T-cell (primary cell): ENCODE data around the gene XKR7. TPM values are rescaled to one million over a fixed set of nuclear protein-coding genes. Genes with fewer than 3 reads are reported as not detected.

Experiments used
- ATAC-seq, 4 experiments: fragments of 200-7000 bp in 3 of 4; fragments of 150-1000 bp in 1 of 4; cut with Tn5 transposase; replicated peaks in 1 of 4; 1 replicate in 3 of 4; 2 replicates in 1 of 4; pipeline ENCODE4 v1.10.0; 2021; ENCODE audit warnings: moderate library complexity in 3 of 4, mild to moderate bottlenecking in 2 of 4, moderate number of reproducible peaks in 1 of 4
- CTCF ChIA-PET, 2 donors: fragments of 300-600 bp; sonication (Branson Sonifier 250); formaldehyde crosslinking; loops; one replicate each; lab custom pipeline; 2022; ENCODE audit warnings: antibody characterized with exemption in 2 of 2; lab: Charles Lee
- POLR2A ChIA-PET, 2 donors: fragments of 300-600 bp; sonication (Branson Sonifier 250); formaldehyde crosslinking; loops; one replicate each; lab custom pipeline; 2022; ENCODE audit warnings: antibody characterized with exemption in 2 of 2; lab: Charles Lee
- DNase-seq, 35 experiments: peaks; one replicate each; pipeline versions ENCODE4 v3.0.0 to v3.0.0-alpha.2; 2013 to 2023
- H3K27ac ChIP-seq: one replicate; pipeline ENCODE4 v1.5.1; 2013; ENCODE audit warnings: low read length
- H3K27me3 ChIP-seq, 2 experiments: replicated peaks in 1 of 2; 1 replicate in 1 of 2; 2 replicates in 1 of 2; pipeline versions ENCODE4 v1.6.1 to v1.7.0; 2013; ENCODE audit warnings: low read length in 1 of 2, mixed read lengths in 1 of 2; ENCODE audit not compliant: control insufficient read depth in 2 of 2, insufficient read depth in 2 of 2; ENCODE audit errors: extremely low read depth in 1 of 2
- H3K36me3 ChIP-seq, 2 donors: 1 replicate in 1 of 2; 2 replicates in 1 of 2; pipeline versions ENCODE4 v1.6.1 to v1.7.0; 2013; ENCODE audit warnings: low read length in 1 of 2; ENCODE audit not compliant: control insufficient read depth in 2 of 2, insufficient read depth in 1 of 2; ENCODE audit errors: extremely low read depth in 1 of 2
- H3K4me1 ChIP-seq, 2 experiments: 1 replicate in 1 of 2; 2 replicates in 1 of 2; pipeline versions ENCODE4 v1.6.1 to v1.7.0; 2013; ENCODE audit warnings: low read length in 2 of 2, mixed read lengths in 1 of 2; ENCODE audit not compliant: insufficient read depth in 2 of 2, control insufficient read depth in 1 of 2; ENCODE audit errors: extremely low read depth in 1 of 2
- H3K4me3 ChIP-seq, 2 donors: 1 replicate in 1 of 2; 2 replicates in 1 of 2; pipeline versions ENCODE4 v1.5.1 to v1.7.0; 2013; ENCODE audit warnings: mild to moderate bottlenecking in 2 of 2, low read length in 1 of 2, moderate library complexity in 1 of 2; ENCODE audit not compliant: control insufficient read depth in 1 of 2; ENCODE audit errors: extremely low read depth in 1 of 2
- H3K9me3 ChIP-seq: 2 replicates; pipeline ENCODE4 v1.7.0; 2013
- H3K27ac Mint-ChIP-seq, 2 donors: one replicate each; pipeline ENCODE4 v1.8.0; 2020 to 2021; ENCODE audit warnings: mild to moderate bottlenecking in 2 of 2, mixed read lengths in 2 of 2
- H3K27me3 Mint-ChIP-seq, 2 donors: one replicate each; pipeline ENCODE4 v1.8.0; 2021 to 2022; ENCODE audit warnings: mixed read lengths in 2 of 2
- H3K36me3 Mint-ChIP-seq: one replicate; pipeline ENCODE4 v1.8.0; 2021; ENCODE audit warnings: mixed read lengths
- H3K4me1 Mint-ChIP-seq, 3 donors: one replicate each; pipeline ENCODE4 v1.8.0; 2020 to 2022; ENCODE audit warnings: mixed read lengths in 3 of 3, mild to moderate bottlenecking in 1 of 3
- H3K4me3 Mint-ChIP-seq, 3 donors: one replicate each; pipeline ENCODE4 v1.8.0; 2020 to 2022; ENCODE audit warnings: mild to moderate bottlenecking in 3 of 3, mixed read lengths in 3 of 3, moderate library complexity in 3 of 3
- H3K9me3 Mint-ChIP-seq, 3 donors: one replicate each; pipeline ENCODE4 v1.8.0; 2020 to 2022; ENCODE audit warnings: mixed read lengths in 3 of 3
- WGBS: methylation state at CpG from one replicate; pipeline ENCODE4 v1.1.5; 2013; ENCODE audit warnings: missing lambda C conversion rate; ENCODE audit not compliant: insufficient coverage; 5-methylcytosine and 5-hydroxymethylcytosine counted together
- total RNA-seq, 35 experiments: library from RNA in 6 of 35; stranded (reverse) in 6 of 35; fragments of 120-200 nt in 1 of 35; gene quantifications; one replicate each; pipeline versions ENCODE4 v1.2.1 to v1.2.4 and lab custom pipeline; 2013 to 2026

XKR7 gene
- total RNA-seq, 5 donors from 2014 or later (not counting 1 experiment from before 2014, with no cell fraction given), result not detected

GRCh38 chr20:31990641-31991338 is 22.8 kb downstream of the XKR7 start:
- Mint-ChIP-seq H3K4me1 (peaks cover 0 to 1% (median 1%) of the 10 kb centered on the region in 3 donors), H3K36me3 (no peaks in the 10 kb centered on the region), H3K27me3 (peaks cover 18 to 29% of the 10 kb centered on the region in 2 donors), H3K9me3 (no peaks in the 10 kb centered on the region), H3K27ac (no peak overlapping the region), H3K4me3 (no peak overlapping the region)
- ChIA-PET CTCF (no interaction called here), POLR2A (no interaction called here)
- DNase-seq (no peak), ATAC-seq (no peak)
- H3K27ac ChIP-seq, result no peak overlapping the region
- H3K4me3 ChIP-seq, result no peak overlapping the region
- H3K36me3 ChIP-seq, result no peaks in the 10 kb centered on the region
- peaks cover 0 to 27% of the 10 kb centered on the region in 2 experiments for H3K27me3 ChIP-seq
- H3K9me3 ChIP-seq, result no peaks in the 10 kb centered on the region
- no peaks in the 10 kb centered on the region for H3K4me1 ChIP-seq
- 75% methylated on average over 1 of the region's 6 CpGs for WGBS

DNA sequence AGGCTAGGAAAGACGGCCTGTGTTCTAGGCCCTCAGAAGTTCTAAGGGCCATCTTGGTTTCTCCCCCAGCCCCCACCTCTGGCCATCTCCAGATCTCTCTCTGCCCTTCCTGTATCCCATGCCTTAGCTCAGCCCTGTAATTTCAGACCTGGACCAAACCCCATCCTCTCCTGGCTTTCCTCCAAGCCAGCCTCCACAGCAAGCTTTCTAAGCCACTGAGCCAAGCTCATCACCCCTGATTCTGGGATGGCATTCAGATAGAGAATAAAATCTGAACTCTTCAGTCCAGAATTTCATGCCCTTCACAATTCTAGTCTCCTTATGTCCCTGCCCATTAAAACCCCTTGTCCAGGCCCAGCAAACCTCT is 23.4 kb downstream of the XKR7 start:
- no CpG with 5 or more reads among the region's 1 CpG for WGBS
- ChIA-PET CTCF (interaction anchor here in 1 of 2 donors (0.6 kb wide), 1 partner anchor 22 kb away, joined by 3 read pairs; no protein-coding TSS in a partner anchor), POLR2A (no interaction called here)
- Mint-ChIP-seq H3K27ac (no peak overlapping the region), H3K4me3 (no peak overlapping the region), H3K36me3 (no peaks in the 10 kb centered on the region), H3K4me1 (peaks cover 0 to 2% (median 2%) of the 10 kb centered on the region in 3 donors), H3K9me3 (no peaks in the 10 kb centered on the region), H3K27me3 (peaks cover 23 to 34% of the 10 kb centered on the region in 2 donors)
- Histone ChIP-seq H3K4me3 (no peak overlapping the region), H3K9me3 (no peaks in the 10 kb centered on the region), H3K27me3 (peaks cover 0 to 32% of the 10 kb centered on the region in 2 experiments), H3K4me1 (no peaks in the 10 kb centered on the region), H3K36me3 (no peaks in the 10 kb centered on the region), H3K27ac (no peak overlapping the region)
- no peak for ATAC-seq
- no peak for DNase-seq

GRCh38 chr20:31992086-31992485 is 24.1 kb downstream of the XKR7 start:
- WGBS, result 80% methylated on average over 2 of the region's 2 CpGs
- Histone ChIP-seq H3K27ac (no peak overlapping the region), H3K27me3 (peaks cover 0 to 39% of the 10 kb centered on the region in 2 experiments), H3K4me3 (no peak overlapping the region), H3K36me3 (no peaks in the 10 kb centered on the region), H3K4me1 (no peaks in the 10 kb centered on the region), H3K9me3 (no peaks in the 10 kb centered on the region)
- ATAC-seq (no peak), DNase-seq (no peak)
- Mint-ChIP-seq H3K4me1 (peaks cover 2 to 4% (median 2%) of the 10 kb centered on the region in 3 donors), H3K4me3 (no peak overlapping the region), H3K9me3 (no peaks in the 10 kb centered on the region), H3K27ac (no peak overlapping the region), H3K36me3 (no peaks in the 10 kb centered on the region), H3K27me3 (peaks cover 30 to 41% of the 10 kb centered on the region in 2 donors)
- POLR2A ChIA-PET, result no interaction called here
- CTCF ChIA-PET, result no interaction called here

- Mint-ChIP-seq H3K36me3 (no peaks in the 10 kb centered on the region), H3K27ac (no peak overlapping the region), H3K4me3 (no peak overlapping the region), H3K9me3 (no peaks in the 10 kb centered on the region), H3K4me1 (peaks cover 2 to 4% (median 2%) of the 10 kb centered on the region in 3 donors), H3K27me3 (peaks cover 39 to 50% of the 10 kb centered on the region in 2 donors)
- ATAC-seq, result no peak
- Histone ChIP-seq H3K4me3 (no peak overlapping the region), H3K36me3 (no peaks in the 10 kb centered on the region), H3K9me3 (no peaks in the 10 kb centered on the region), H3K27me3 (peaks cover 0 to 56% of the 10 kb centered on the region in 2 experiments), H3K27ac (no peak overlapping the region), H3K4me1 (no peaks in the 10 kb centered on the region)
- 91% methylated on average over 18 of the region's 18 CpGs for WGBS
- ChIA-PET POLR2A (no interaction called here), CTCF (no interaction called here)
- DNase-seq, result no peak
These were observed 29.0 kb downstream of the XKR7 start for GRCh38 chr20:31996996-31997395.

- CTCF ChIA-PET, result no interaction called here
- H3K27ac Mint-ChIP-seq, result no peak overlapping the region
- Histone ChIP-seq H3K27me3 (peaks cover 0 to 58% of the 10 kb centered on the region in 2 experiments), H3K4me3 (no peak overlapping the region), H3K9me3 (no peaks in the 10 kb centered on the region), H3K27ac (no peak overlapping the region), H3K36me3 (no peaks in the 10 kb centered on the region), H3K4me1 (no peaks in the 10 kb centered on the region)
- WGBS, result 65% methylated on average over 2 of the region's 2 CpGs
- H3K4me3 Mint-ChIP-seq, result no peak overlapping the region
- POLR2A ChIA-PET, result no interaction called here
- H3K27me3 Mint-ChIP-seq, result peaks cover 35 to 42% of the 10 kb centered on the region in 2 donors
- ATAC-seq, result no peak
- H3K36me3 Mint-ChIP-seq, result no peaks in the 10 kb centered on the region
- peaks cover 2 to 4% (median 2%) of the 10 kb centered on the region in 3 donors for H3K4me1 Mint-ChIP-seq
- DNase-seq, result no peak
- no peaks in the 10 kb centered on the region for H3K9me3 Mint-ChIP-seq
These were observed 30.3 kb downstream of the XKR7 start for GRCh38 chr20:31998246-31998645.

DNA sequence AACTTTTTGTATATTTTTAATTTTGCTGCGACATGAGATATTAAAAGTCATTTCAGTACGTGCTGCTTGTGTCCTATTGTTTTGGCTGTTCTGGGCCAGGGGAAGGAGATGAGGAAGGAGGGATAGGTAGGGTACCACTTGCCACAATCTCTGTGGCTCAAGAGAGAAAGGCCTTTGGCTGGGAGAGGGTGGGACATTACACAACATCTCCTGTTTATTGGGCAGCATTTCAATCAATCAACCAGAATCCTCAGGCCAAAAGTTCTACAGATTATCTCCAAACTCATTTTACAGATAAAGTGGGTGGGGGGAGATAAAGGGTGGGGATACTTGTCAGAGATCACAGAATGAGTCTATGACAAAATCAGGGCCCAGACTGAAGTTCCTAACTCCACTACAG is 35.4 kb downstream of the XKR7 start:
- DNase-seq (no peak), ATAC-seq (no peak)
- H3K27ac Mint-ChIP-seq, result no peak overlapping the region
- whole genome bisulfite sequencing, result 100% methylated on average over 1 of the region's 2 CpGs
- no peaks in the 10 kb centered on the region for H3K36me3 Mint-ChIP-seq
- Histone ChIP-seq H3K4me1 (peaks cover 0 to 3% of the 10 kb centered on the region in 2 experiments), H3K36me3 (no peaks in the 10 kb centered on the region), H3K9me3 (no peaks in the 10 kb centered on the region), H3K27ac (no peak overlapping the region), H3K27me3 (peaks cover 0 to 27% of the 10 kb centered on the region in 2 experiments), H3K4me3 (no peak overlapping the region)
- H3K27me3 Mint-ChIP-seq, result peaks cover 6 to 7% of the 10 kb centered on the region in 2 donors
- CTCF ChIA-PET, result no interaction called here
- no peak overlapping the region for H3K4me3 Mint-ChIP-seq
- POLR2A ChIA-PET, result no interaction called here
- H3K4me1 Mint-ChIP-seq, result peaks cover 0 to 6% (median 3%) of the 10 kb centered on the region in 3 donors
- H3K9me3 Mint-ChIP-seq, result no peaks in the 10 kb centered on the region
